ENCODE results near the gene TBCD.

DNA sequence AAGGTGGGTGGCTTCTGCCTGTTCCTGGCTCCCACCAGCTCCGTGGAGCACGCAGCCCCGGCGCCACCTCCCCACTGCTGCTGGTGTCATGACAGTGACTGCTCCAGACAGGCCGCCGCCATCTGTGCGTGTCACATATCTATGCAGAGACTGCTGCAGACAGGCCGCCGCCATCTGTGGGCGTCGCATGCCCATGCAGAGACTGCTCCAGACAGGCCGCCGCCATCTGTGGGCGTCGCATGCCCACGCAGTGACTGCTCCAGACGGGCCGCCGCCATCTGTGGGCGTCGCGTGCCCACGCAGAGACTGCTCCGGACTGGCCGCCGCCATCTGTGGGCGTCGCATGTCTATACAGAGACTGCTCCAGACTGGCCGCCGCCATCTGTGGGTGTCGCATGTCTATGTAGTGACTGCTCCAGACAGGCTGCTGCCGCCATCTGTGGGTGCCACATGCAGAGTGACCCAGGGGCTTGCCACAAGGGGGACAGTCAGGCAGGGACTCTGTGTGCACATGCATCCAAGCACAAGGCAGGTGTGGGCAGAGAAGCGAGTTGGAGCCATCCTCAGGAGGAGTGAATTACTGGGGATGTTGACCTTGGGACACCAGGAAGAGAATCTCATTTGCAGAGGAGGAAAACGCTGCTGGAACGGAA, 38.7 kb upstream of the TBCD start:
- TF ChIP-seq POLR2AphosphoS5 (IDR thresholded peaks at IDR 0.05; ENCODE audit: borderline replicate concordance, low read depth, low read length) (no peak), EZH2 (IDR thresholded peaks at IDR 0.05) (no peak), FOXP2 (optimal IDR thresholded peaks at IDR 0.05; ENCODE audit: control extremely low read depth, extremely low read length, insufficient read depth) (no peak)
